A673 (cell line): ENCODE results near the gene SOX11. TPM values are rescaled to one million over a fixed set of nuclear protein-coding genes. Genes with fewer than 3 reads are reported as not detected.

Experiments
- BruUV-seq: library from RNA; stranded (reverse); fragments of 400-500 nt; replicated peaks from 2 replicates; lab custom pipeline; 2021; lab: Mats Ljungman, UMichigan
- CTCF ChIA-PET: fragments of 300-600 bp; sonication (Branson Sonifier 250); formaldehyde crosslinking; loops from one replicate; lab custom pipeline; 2022; ENCODE audit warnings: antibody characterized with exemption; lab: Charles Lee
- POLR2A ChIA-PET: fragments of 300-600 bp; sonication (Branson Sonifier 250); formaldehyde crosslinking; loops from one replicate; lab custom pipeline; 2022; ENCODE audit warnings: antibody characterized with exemption; ENCODE audit not compliant: low non-redundant PET; lab: Charles Lee
- DNase-seq: peaks from one replicate; pipeline ENCODE4 v3.0.0-alpha.2; 2015; ENCODE audit warnings: low spot score
- H3K27ac ChIP-seq: fragments of 200-600 bp; sonication (generic); 2 replicates; pipeline ENCODE4 v1.5.1; 2016; ENCODE audit warnings: mixed run types, low read depth, mild to moderate bottlenecking, mixed read lengths, antibody characterized with exemption, low read length; ENCODE audit not compliant: poor library complexity, severe bottlenecking
- H3K27me3 ChIP-seq: fragments of 200-600 bp; sonication (generic); replicated peaks from 2 replicates; pipeline ENCODE4 v1.6.1; 2017; ENCODE audit warnings: mixed run types, low read depth, mild to moderate bottlenecking, mixed read lengths, antibody characterized with exemption, low read length; ENCODE audit not compliant: insufficient read depth, poor library complexity
- H3K36me3 ChIP-seq: fragments of 200-600 bp; sonication (generic); 2 replicates; pipeline ENCODE4 v1.6.1; 2016; ENCODE audit warnings: mixed run types, mild to moderate bottlenecking, mixed read lengths, antibody characterized with exemption, low read length; ENCODE audit not compliant: insufficient read depth, poor library complexity, severe bottlenecking
- H3K4me1 ChIP-seq: fragments of 200-600 bp; sonication (generic); 2 replicates; pipeline ENCODE4 v1.6.1; 2017; ENCODE audit warnings: mixed run types, mild to moderate bottlenecking, mixed read lengths, antibody characterized with exemption, low read length; ENCODE audit not compliant: insufficient read depth, poor library complexity, severe bottlenecking
- H3K4me3 ChIP-seq: fragments of 200-600 bp; sonication (generic); 2 replicates; pipeline ENCODE4 v1.5.1; 2016; ENCODE audit warnings: low read depth, mixed run types, mild to moderate bottlenecking, mixed read lengths, low read length; ENCODE audit not compliant: poor library complexity, severe bottlenecking
- H3K9me3 ChIP-seq: fragments of 200-600 bp; sonication (generic); 2 replicates; pipeline ENCODE4 v1.6.1; 2016; ENCODE audit warnings: mixed run types, low read depth, mild to moderate bottlenecking, mixed read lengths, antibody characterized with exemption, low read length; ENCODE audit not compliant: poor library complexity, severe bottlenecking
- EZH2 ChIP-seq: fragments of 200-600 bp; sonication (generic); IDR thresholded peaks from 2 replicates; pipeline ENCODE4 v1.6.1; 2017; ENCODE audit warnings: borderline replicate concordance, low read depth, mild to moderate bottlenecking, mixed read lengths, antibody characterized with exemption, low read length; ENCODE audit not compliant: poor library complexity, severe bottlenecking
- intact Hi-C: fragments of 100-400 bp; cut with micrococcal nuclease; formaldehyde crosslinking; loops from one replicate; pipeline ENCODE4 v1.10.0; 2022; ENCODE audit not compliant: unreplicated experiment
- total RNA-seq: library from RNA; stranded (reverse); gene quantifications from 2 replicates; pipeline ENCODE4 v1.2.3, GENCODE V29; 2021
- TF ChIP-seq, protein P1 (sequence below): fragments of 300-800, 200-600 bp; sonication (generic); conservative IDR thresholded peaks from 2 replicates; pipeline ENCODE4 v1.5.1; 2017; ENCODE audit warnings: low read depth, mild to moderate bottlenecking, antibody characterized with exemption, low read length, moderate library complexity, mixed read lengths

The SOX11 gene
- total RNA-seq, 1 experiment from 2014 or later: 73.9 TPM

DNA sequence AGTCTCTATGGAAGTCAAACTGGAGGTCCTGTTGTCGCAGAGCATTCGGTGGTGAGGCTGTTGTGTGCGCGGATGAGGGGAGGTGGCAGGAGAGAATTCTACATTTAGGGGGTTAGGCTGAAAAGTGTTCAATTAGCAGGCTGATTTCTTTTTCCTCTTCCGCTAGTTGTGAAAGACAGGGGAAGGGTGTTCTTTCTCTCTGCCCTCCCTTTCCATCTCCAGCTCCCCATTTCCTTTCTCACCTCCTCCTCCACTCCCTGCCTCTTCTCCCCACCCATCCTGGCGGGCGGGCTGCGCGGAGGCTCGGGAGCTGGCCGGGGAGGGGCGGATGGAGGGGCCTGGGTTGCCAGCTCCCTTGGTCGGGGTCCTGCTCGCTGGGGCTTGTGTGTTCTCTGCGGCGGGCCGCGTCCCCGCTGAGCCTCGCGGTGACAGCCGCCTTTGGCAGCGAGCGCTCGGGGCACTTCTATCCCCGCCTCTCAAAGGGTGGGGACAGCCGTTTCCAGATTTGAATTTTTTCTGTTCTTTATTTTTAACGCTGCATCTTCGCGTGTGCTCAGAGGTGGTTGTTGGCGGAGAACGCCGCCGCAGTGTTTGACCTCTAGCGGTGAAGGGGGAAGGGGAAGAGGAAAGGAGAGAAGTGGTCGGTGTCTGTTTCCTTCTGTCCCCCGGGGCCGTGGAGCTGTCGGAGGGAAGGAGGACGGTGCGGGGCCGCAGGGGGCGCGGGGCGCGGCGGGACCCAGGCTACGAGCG lies 3.6 kb downstream of the SOX11 start:
- no peaks in the 10 kb centered on the region for H3K9me3 ChIP-seq
- DNase-seq: peak; percentile 81
- peaks cover 4% of the 10 kb centered on the region for H3K36me3 ChIP-seq
- H3K4me1 ChIP-seq: peaks cover 22% of the 10 kb centered on the region
- BruUV-seq: no TSS peak
- peak overlapping the region; percentile 86 for H3K4me3 ChIP-seq
- intact Hi-C loops: loop anchor here (10.0 kb wide), 6 partner anchors 139 to 1961 kb away; no protein-coding TSS in a partner anchor
- H3K27ac ChIP-seq: peak overlapping the region; percentile 83
- POLR2A ChIA-PET: interaction anchor here (0.6 to 0.7 kb wide), 5 partner anchors 9 to 1987 kb away, joined by 3 to 13 read pairs (median 4); no protein-coding TSS in a partner anchor
- CTCF ChIA-PET: interaction anchor here (0.6 kb wide), 1 partner anchor 861 kb away, joined by 3 read pairs; no protein-coding TSS in a partner anchor
- H3K27me3 ChIP-seq: no peaks in the 10 kb centered on the region
- no peak for TF ChIP-seq EZH2
- TF ChIP-seq, protein P1, sequence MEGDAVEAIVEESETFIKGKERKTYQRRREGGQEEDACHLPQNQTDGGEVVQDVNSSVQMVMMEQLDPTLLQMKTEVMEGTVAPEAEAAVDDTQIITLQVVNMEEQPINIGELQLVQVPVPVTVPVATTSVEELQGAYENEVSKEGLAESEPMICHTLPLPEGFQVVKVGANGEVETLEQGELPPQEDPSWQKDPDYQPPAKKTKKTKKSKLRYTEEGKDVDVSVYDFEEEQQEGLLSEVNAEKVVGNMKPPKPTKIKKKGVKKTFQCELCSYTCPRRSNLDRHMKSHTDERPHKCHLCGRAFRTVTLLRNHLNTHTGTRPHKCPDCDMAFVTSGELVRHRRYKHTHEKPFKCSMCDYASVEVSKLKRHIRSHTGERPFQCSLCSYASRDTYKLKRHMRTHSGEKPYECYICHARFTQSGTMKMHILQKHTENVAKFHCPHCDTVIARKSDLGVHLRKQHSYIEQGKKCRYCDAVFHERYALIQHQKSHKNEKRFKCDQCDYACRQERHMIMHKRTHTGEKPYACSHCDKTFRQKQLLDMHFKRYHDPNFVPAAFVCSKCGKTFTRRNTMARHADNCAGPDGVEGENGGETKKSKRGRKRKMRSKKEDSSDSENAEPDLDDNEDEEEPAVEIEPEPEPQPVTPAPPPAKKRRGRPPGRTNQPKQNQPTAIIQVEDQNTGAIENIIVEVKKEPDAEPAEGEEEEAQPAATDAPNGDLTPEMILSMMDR: no peak; the same call in 1 of the 2 replicates

DNA sequence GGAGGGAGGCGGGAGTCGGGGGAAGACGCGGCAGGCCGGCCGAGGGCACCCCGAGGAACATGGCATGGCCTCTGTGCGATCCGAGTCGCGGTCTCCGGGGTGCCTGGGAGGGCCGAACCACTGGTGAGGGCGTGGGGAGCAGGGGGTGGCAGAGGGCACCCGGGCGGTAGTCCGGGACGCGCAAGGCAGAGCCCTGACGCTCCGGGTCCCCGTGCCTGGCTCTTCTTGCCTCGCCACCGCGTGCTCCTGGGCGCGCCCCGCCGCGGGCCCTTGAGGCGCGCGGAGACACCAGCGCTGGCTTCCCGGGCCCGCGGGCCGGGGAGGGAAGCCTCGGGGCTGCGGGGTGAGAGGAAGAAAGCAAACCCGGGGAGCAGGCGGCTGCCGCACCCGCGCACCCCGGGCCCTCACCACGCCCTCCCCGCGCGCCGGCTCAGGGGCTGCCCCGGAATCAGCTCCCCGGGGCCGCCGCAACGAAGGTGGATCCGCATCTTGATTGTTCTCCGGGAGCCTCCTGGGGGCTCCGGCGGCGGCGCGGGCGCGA lies 4.3 kb downstream of the SOX11 start:
- ChIA-PET CTCF (interaction anchor here (0.6 kb wide), 1 partner anchor 860 kb away, joined by 3 read pairs; no protein-coding TSS in a partner anchor), POLR2A (interaction anchor here (0.7 kb wide), 2 partner anchors 28 to 522 kb away, joined by 3 read pairs; no protein-coding TSS in a partner anchor)
- Histone ChIP-seq H3K4me3 (peak overlapping the region; percentile 86), H3K27me3 (no peaks in the 10 kb centered on the region), H3K27ac (peak overlapping the region; percentile 83), H3K4me1 (peaks cover 22% of the 10 kb centered on the region), H3K9me3 (no peaks in the 10 kb centered on the region), H3K36me3 (peaks cover 4% of the 10 kb centered on the region)
- DNase-seq: peak; percentile 74
- TF ChIP-seq, protein P1: no peak
- no peak for TF ChIP-seq EZH2
- no TSS peak for BruUV-seq
- intact Hi-C loops: loop anchor here (10.0 kb wide), 6 partner anchors 138 to 1962 kb away; no protein-coding TSS in a partner anchor

DNA sequence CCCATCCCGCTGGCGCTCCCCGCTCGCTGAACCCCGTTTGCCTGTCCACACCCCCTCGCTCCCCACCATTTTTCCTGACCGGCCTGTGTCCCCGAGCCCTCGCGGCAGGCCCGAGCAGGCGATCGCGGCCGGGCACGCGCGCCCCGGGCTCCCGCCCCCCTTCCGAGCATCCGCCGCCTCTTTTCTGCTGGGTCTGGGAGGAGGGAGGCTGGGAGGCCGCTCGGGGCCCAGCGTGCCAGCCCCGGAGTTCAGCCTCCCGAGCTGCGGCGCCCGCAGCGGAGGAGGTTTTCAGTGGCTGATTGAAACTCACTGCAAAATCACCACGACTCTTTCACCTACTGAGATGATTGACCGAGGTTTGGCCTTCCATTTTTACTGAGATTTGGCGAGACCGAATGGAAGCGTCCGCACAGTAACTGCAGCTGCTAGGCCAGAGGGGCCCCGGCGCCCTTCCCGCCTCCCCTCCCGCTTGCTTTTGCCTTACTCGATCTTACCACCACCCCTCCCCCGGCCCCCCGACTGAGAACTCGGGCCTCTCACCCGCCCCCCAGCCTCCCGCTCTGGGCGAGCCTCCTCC lies 4.8 kb downstream of the SOX11 start:
- H3K27ac ChIP-seq: peak overlapping the region; percentile 83
- H3K36me3 ChIP-seq: peaks cover 10% of the 10 kb centered on the region
- DNase-seq: peak; percentile 79
- intact Hi-C loops: loop anchor here (10.0 kb wide), 6 partner anchors 138 to 1962 kb away; no protein-coding TSS in a partner anchor
- no TSS peak for BruUV-seq
- ChIA-PET CTCF (interaction anchor here (0.6 kb wide), 1 partner anchor 860 kb away, joined by 3 read pairs; no protein-coding TSS in a partner anchor), POLR2A (no interaction called here)
- H3K9me3 ChIP-seq: no peaks in the 10 kb centered on the region
- H3K4me3 ChIP-seq: peak overlapping the region; percentile 86
- H3K4me1 ChIP-seq: peaks cover 22% of the 10 kb centered on the region
- TF ChIP-seq EZH2: no peak
- TF ChIP-seq, protein P1: no peak
- H3K27me3 ChIP-seq: no peaks in the 10 kb centered on the region
